Measurements from ENCODE around the gene HSD17B2.

HSD17B2 gene

DNA sequence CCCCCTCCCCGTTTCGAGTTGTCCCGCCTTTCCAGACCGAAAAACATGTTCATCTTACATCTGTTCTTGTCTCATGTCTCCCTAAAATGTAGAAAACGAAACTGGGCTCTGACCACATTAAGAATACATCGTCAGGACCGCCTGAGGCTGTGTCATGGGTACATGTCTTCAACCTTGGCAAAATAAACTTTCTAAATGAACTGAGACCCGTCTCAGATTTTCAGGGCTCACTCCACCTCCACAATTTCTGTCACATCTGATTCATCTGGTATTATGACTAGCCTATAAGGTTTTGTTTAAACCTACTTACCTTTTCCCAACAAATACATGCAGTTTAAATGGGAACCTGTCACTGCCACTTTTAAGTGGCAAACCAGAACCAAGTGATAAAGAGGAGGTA lies 24.4 kb upstream of the HSD17B2 start:
- TF ChIP-seq ZFX (IDR thresholded peaks at IDR 0.05) = no peak
- TF ChIP-seq, protein P1, sequence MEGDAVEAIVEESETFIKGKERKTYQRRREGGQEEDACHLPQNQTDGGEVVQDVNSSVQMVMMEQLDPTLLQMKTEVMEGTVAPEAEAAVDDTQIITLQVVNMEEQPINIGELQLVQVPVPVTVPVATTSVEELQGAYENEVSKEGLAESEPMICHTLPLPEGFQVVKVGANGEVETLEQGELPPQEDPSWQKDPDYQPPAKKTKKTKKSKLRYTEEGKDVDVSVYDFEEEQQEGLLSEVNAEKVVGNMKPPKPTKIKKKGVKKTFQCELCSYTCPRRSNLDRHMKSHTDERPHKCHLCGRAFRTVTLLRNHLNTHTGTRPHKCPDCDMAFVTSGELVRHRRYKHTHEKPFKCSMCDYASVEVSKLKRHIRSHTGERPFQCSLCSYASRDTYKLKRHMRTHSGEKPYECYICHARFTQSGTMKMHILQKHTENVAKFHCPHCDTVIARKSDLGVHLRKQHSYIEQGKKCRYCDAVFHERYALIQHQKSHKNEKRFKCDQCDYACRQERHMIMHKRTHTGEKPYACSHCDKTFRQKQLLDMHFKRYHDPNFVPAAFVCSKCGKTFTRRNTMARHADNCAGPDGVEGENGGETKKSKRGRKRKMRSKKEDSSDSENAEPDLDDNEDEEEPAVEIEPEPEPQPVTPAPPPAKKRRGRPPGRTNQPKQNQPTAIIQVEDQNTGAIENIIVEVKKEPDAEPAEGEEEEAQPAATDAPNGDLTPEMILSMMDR (conservative IDR thresholded peaks at IDR 0.05) = no peak
- no peak overlapping the region for H3K27ac ChIP-seq

DNA sequence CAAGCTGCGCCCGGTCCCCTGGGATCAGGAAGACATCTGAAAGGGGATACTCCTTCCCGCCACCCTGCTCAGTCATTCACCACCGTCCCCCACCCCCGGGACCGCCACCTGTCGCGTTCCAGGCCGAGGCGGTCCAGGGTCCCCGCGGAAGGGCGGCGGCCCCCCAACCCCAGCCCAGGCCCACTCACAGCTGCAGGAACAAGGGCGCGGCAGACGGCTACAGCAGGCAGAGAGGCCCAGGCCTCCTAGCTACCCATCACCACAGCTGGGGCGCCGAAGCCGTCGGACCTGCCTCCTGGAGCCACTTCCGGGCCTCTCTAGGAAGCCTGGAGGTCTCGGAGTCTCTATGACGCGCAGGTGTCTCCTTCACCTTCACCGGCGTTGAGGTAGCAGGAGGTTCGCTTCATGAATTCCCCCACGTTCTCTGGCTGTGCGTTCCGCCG lies 23.8 kb upstream of the HSD17B2 start, which contains the start of gene SDR42E1:
Gene SDR42E1 (minus strand): TSS at position 272 of the 443 bp plus-strand sequence. CDS start 10,612 bp downstream, outside the sequence.
- H3K27ac ChIP-seq = no peak within 1 kb of the TSS
- no peak for TF ChIP-seq ZFX (IDR thresholded peaks at IDR 0.05)
- TF ChIP-seq, protein P1 (conservative IDR thresholded peaks at IDR 0.05) = no peak

DNA sequence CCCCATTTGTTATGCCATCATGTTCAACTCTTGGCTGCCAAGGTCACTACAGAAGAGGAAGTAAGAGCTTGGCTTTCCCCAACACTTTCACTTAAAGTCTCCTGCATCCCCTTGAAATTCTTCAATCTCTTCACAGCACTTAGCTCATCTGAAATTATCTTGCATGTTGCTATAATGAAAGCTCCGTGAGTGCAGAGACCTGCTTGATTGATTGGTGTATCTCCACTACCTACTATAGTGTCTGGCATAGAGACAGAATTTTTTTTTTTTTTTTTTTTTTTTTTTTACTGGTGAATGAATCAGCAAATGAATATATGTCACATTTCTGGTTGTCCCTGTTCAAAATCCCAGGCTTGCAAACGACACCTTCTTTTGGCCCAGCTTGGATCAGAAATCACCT lies 21.9 kb upstream of the HSD17B2 start:
- H3K27ac ChIP-seq = no peak overlapping the region
- TF ChIP-seq ZFX (IDR thresholded peaks at IDR 0.05) = no peak
- TF ChIP-seq, protein P1 (conservative IDR thresholded peaks at IDR 0.05) = no peak

DNA sequence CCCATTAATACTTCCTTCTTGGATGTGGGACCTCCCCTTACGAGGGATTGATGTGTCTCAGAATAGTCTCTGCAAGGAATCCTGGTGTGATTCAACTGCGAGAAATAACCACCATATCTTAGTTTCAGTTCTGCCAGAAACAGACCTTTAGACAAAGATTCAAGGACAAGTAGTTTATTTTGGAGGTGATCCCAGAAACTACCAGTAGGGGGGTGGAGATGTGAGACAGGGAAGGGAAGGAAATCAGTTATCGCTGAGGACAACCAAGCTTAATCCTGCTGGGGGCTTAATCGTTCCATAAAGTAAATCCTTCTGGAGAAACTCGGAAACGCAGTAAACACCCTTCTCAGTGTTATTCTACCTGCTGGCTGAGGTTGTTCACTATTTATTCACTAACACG lies 18.8 kb upstream of the HSD17B2 start:
- no peak overlapping the region for H3K27ac ChIP-seq
- TF ChIP-seq, protein P1 (conservative IDR thresholded peaks at IDR 0.05) = peak; percentile 61
- no peak for TF ChIP-seq ZFX (IDR thresholded peaks at IDR 0.05)

DNA sequence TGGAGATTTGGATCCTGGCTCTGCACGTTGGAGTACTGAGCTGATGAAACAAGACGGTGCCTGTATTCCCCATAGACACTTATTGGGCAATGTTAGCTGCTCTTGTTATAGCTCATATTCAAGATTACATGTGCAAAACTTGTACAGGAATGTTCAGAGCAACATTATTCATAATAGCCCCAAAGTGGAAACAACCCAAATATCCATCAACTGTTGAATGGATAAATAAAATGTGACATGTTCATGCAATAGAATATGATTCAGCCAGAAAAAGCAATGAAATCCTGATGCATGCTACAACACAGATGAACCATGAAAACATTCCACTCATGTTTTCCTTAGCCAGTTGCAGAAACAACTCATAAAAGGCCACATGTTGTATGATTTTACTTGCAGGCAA lies 18.1 kb upstream of the HSD17B2 start:
- no peak overlapping the region for H3K27ac ChIP-seq
- no peak for TF ChIP-seq ZFX (IDR thresholded peaks at IDR 0.05)
- TF ChIP-seq, protein P1 (conservative IDR thresholded peaks at IDR 0.05) = no peak

DNA sequence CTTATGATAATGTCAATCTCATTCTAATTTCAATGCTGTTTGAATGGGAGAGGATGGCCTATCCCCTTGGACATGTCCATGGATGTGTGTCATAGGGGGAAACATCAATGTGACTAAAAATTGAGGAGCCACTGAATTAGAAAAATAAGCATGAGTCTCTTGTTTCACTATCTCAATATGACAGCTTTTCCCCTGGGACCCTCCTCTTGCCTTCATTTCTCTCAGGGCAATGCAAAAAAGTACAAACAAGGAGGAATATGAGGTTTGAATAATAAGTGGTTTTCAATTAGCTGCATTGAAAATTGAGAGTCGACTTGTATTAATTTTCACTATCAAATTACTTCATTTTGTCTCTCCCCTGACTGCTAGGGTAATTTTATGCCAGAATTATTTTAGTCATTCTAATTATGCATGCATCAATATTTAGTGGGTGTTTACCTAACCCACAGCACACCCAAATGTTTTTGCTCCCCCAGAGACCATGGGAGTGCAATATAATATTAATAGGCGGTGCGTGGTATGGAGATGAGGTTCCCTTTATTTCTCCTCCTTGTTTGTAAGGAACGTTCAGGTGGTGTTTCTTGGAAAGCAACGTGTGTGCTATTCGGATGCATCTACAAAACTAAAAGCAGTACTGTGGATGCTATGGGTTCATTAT lies 17.0 kb upstream of the HSD17B2 start:
- no peak overlapping the region for H3K27ac ChIP-seq
- no peak for TF ChIP-seq ZFX (IDR thresholded peaks at IDR 0.05)
- TF ChIP-seq, protein P1 (conservative IDR thresholded peaks at IDR 0.05) = no peak

DNA sequence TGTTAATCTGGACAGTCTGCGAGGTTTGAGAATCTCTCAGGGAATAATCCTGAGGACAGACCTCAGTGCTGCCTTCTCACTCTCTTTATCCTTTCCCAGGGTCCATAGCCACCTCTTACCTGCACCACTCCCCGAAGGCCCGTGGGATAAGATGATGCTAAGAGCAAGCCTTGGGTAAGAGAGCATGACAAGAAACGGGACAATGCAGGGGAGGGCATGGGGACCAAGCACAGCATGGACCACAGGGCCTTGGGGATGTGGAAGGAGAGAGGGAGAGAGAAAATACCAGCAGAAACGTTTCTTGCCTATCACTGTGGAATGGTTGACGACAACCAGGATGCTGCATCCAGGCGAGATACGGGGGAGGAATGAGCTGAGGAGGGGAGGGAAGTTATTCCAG lies 15.5 kb upstream of the HSD17B2 start:
- TF ChIP-seq, protein P1 (conservative IDR thresholded peaks at IDR 0.05) = no peak
- H3K27ac ChIP-seq = no peak overlapping the region
